Psoas muscle (tissue), 8 donors: ENCODE measurements around the gene DNMT3A. TPM values are rescaled to one million over a fixed set of nuclear protein-coding genes. Genes with fewer than 3 reads are reported as not detected.

Experiments used
- ATAC-seq, 4 donors: fragments of 200-7000 bp; cut with Tn5 transposase; one replicate each; pipeline ENCODE4 v1.9.1; 2020; ENCODE audit warnings: moderate library complexity in 3 of 4, mild to moderate bottlenecking in 2 of 4
- DNase-seq, 2 donors: peaks; one replicate each; pipeline ENCODE4 v3.0.0-alpha.2; 2020
- H3K27ac ChIP-seq: fragments of 200-600 bp; one replicate; pipeline ENCODE4 v1.8.0; 2022
- H3K27me3 ChIP-seq, 3 donors: fragments of 200-600 bp in 1 of 3; one replicate each; pipeline versions ENCODE4 v1.6.1 to v1.8.0; 2013 to 2022; ENCODE audit warnings: low read length in 2 of 3, mild to moderate bottlenecking in 2 of 3, moderate library complexity in 1 of 3; ENCODE audit not compliant: insufficient read depth in 3 of 3
- H3K36me3 ChIP-seq, 2 donors: fragments of 200-600 bp in 1 of 2; one replicate each; pipeline versions ENCODE4 v1.6.1 to v1.8.0; 2013 to 2022; ENCODE audit warnings: low read depth in 1 of 2, mild to moderate bottlenecking in 1 of 2, moderate library complexity in 1 of 2; ENCODE audit not compliant: insufficient read depth in 1 of 2
- H3K4me1 ChIP-seq: fragments of 200-600 bp; one replicate; pipeline ENCODE4 v1.8.0; 2022
- H3K4me3 ChIP-seq: fragments of 200-600 bp; one replicate; pipeline ENCODE4 v1.8.0; 2022; ENCODE audit warnings: mild to moderate bottlenecking
- H3K9me3 ChIP-seq: fragments of 200-600 bp; one replicate; pipeline ENCODE4 v1.8.0; 2022
- CTCF ChIP-seq: fragments of 200-600 bp; IDR thresholded peaks from one replicate; pipeline ENCODE4 v1.8.0; 2022; ENCODE audit warnings: antibody characterized with exemption
- WGBS, 3 donors: extraction: QIAGEN DNeasy Blood & Tissue Kit; methylation state at CpG; one replicate each; pipeline versions ENCODE4 v1.1.6 to v1.1.7; 2013; 5-methylcytosine and 5-hydroxymethylcytosine counted together
- intact Hi-C, 2 donors: fragments of 100-400 bp; cut with DNase I; formaldehyde crosslinking; loops; one replicate each; pipeline versions ENCODE4 v1.11.0 to v1.14.2; 2022
- polyA plus RNA-seq, 3 donors: library from polyadenylated mRNA; stranded (reverse); fragments of 200-250 nt; gene quantifications; one replicate each; pipeline ENCODE4 v1.2.3, GENCODE V29; 2013
- total RNA-seq, 4 donors: library from RNA; stranded (reverse); fragmentation: NEBNext Ultra II Directional in 2 of 4; extraction: Animal tissue kit (Norgen Biotek cat#: 25700) in 2 of 4; gene quantifications; one replicate each; pipeline versions ENCODE4 v1.2.1 to v1.2.4, GENCODE V29; 2021 to 2023
- donor health status: healthy with polysubstance abuse.
- donor health status: DM: no; HTN: no; CAD: no; lungs with moderate emphysema.
- donor health status: Bipolar disorder and iron deficiency.
- donor health status: healthy.
- donor health status: DM: yes; HTN: yes; CAD: no.
- donor health status: DM: no; HTN: no; CAD: no.
- donor health status: DM: no; HTN: no; CAD: no.
- donor health status: DM: yes; HTN: yes; CAD: no.

DNMT3A gene
- total and polyA plus RNA-seq, 7 donors, result 7.1 to 26.2 (median 20.6) TPM

DNA sequence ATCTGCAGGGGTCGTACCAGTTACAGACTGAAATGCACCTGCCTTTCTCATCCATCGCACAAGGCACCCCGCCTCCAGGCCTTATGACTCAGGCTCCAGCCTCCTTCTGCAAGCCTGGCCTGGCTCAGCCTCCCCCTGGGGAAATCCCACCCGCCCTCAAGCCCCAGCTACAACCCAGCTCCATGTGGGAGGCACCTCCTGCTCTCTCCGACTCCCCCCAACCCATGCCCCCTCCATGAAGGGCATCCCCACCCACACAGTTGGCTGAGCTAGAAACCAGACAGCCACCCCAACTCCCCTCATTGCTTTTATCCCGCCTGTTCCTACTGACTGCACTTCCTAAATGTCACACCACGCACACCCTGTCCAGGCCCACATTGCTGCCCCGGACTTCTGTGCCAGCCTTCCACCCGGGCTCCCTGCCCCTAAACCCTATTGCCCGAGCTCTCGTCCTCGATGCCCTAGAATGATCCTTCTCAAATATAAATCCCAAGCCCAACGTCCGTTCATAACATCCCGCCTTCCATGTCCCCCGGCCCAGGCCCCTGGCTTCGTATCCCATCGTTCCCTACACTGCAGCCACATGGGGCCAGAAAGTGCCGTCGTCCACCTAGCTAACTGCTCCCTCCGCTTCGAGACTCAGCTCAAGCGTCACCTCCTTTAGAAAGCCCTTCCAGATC, 9.9 kb downstream of the DNMT3A start:
- Histone ChIP-seq H3K27ac (peak overlapping the region; percentile 82), H3K27me3 (no peaks in the 10 kb centered on the region), H3K4me1 (peaks cover 82% of the 10 kb centered on the region), H3K9me3 (no peaks in the 10 kb centered on the region), H3K36me3 (no peaks in the 10 kb centered on the region), H3K4me3 (no peak overlapping the region)
- DNase-seq (peak in 1 of 2 donors; percentile 58), ATAC-seq (peak in 1 of 4 donors; percentile 21)
- intact Hi-C loops, result no loop called here
- no peak for TF ChIP-seq CTCF
- WGBS, 3 donors, result 45 to 55% (median 45%) methylated on average over 23 of the region's 23 CpGs

DNA sequence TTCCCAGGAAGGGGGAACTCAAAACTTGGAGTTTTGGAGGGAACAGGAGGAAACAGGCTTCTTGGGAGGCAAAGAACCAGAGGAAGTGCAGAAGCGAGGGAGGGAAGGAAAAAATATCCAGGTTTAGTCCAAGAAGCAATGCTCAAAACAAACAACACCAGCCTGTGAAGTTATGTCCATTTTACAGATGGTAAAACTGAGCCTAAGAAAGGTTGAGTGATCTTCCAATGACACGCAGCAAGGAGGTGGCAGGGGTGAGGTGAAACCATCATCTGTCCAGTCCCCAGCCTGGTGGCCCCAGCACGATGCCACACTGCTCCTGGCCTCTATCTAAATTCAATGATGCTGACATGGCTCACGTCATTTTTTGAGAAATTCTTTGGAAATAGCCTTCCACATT, 10.8 kb downstream of the DNMT3A start:
- intact Hi-C loops, result no loop called here
- 85 to 94% (median 90%) methylated on average over 4 of the region's 4 CpGs for WGBS, 3 donors

DNA sequence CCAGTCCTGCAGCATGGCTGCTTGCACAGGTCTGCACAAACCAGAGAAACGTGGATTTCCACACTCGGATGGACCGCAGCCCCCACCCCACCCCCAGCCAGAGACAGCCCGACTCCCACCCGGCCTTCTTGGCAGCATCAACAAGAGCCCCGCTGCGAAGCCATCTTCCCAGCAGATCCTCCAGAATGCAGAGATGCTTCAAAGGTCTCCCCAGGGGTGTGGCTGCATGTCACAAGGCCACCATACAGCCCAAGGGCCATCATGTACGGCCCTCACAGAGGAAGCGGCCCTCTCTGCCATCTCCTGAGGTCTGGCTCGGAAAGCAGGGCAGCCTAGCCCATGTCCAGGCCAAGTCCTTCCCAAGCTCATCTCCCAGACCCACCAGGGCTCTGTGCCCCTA, 11.5 kb downstream of the DNMT3A start:
- H3K27me3 ChIP-seq, result no peaks in the 10 kb centered on the region
- H3K4me1 ChIP-seq, result peaks cover 71% of the 10 kb centered on the region
- ATAC-seq (no peak), DNase-seq (no peak)
- no peak for TF ChIP-seq CTCF
- H3K27ac ChIP-seq, result no peak overlapping the region
- no peaks in the 10 kb centered on the region for H3K36me3 ChIP-seq
- H3K9me3 ChIP-seq, result peaks cover 3% of the 10 kb centered on the region
- 61 to 75% (median 61%) methylated on average over 10 of the region's 10 CpGs for WGBS, 3 donors
- intact Hi-C loops, result no loop called here
- H3K4me3 ChIP-seq, result no peak overlapping the region

More for the DNA sequence above, 10.8 kb downstream of the DNMT3A start:
- ATAC-seq (no peak), DNase-seq (no peak)
- H3K4me3 ChIP-seq, result no peak overlapping the region
- no peaks in the 10 kb centered on the region for H3K27me3 ChIP-seq
- H3K9me3 ChIP-seq, result peaks cover 3% of the 10 kb centered on the region
- no peaks in the 10 kb centered on the region for H3K36me3 ChIP-seq
- H3K4me1 ChIP-seq, result peaks cover 73% of the 10 kb centered on the region
- no peak for TF ChIP-seq CTCF
- no peak overlapping the region for H3K27ac ChIP-seq

DNA sequence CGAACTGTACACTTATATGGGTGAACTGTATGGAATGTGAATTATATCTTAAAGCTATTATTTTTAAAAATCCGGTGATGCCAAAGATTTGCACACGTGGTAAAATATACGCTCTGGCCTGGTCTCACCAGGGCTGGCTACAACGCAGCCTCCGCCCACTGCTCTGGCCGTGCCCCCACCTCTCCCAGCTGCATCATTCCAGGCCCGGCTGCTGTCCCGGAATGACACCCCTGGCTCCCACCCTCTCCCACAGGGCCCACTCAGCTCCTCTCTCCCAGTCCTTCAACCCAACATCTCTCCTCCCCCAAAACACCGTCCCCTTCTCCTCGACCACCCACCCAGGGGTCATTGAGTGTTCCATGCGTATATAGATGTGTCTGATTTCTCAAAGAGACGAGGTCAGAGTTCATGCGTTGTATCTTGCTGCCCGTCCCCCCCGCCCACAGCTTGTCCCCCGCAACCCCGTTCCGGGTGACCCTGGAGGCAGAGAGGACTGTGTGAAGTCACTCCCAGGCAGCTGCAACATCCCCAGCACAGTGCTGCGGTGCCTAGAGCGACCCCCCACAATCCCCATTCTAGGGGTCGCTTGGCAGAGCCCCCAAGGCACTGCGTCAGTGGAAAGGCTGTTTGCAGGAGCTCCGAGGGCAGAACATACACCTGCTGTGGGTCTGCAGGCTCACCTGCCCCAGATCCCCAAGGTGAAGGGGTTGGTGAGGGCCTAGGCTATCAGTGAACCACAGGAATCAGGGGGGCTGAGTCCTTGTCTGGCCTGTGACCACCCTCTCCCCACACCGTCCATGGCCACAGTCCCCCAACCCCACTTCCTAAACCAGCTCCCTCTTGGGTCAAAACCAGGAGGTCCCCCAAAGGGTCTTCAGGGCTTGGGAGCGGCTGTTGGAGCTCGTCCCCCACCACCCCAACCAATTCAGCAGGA, 13.3 kb downstream of the DNMT3A start:
- peaks cover 3% of the 10 kb centered on the region for H3K9me3 ChIP-seq
- peak in 1 of 2 donors; percentile 57 for DNase-seq
- no peak for TF ChIP-seq CTCF
- no peak for ATAC-seq
- intact Hi-C loops, result no loop called here
- H3K4me3 ChIP-seq, result no peak overlapping the region
- 61 to 65% (median 64%) methylated on average over 25 to 27 of the region's 27 CpGs for WGBS, 3 donors
- peaks cover 72% of the 10 kb centered on the region for H3K4me1 ChIP-seq
- H3K36me3 ChIP-seq, result no peaks in the 10 kb centered on the region
- no peaks in the 10 kb centered on the region for H3K27me3 ChIP-seq
- peak overlapping the region; percentile 5 for H3K27ac ChIP-seq
